Kidney (tissue), 14 donors: ENCODE data around the gene ZNF394. TPM values are rescaled to one million over a fixed set of nuclear protein-coding genes. Genes with fewer than 3 reads are reported as not detected.

Experiments used
- DNase-seq, 5 donors: peaks; one replicate each; pipeline ENCODE4 v3.0.0-alpha.2; 2013 to 2020
- FAIRE-seq: peaks from 2 replicates; lab custom pipeline; 2012; peaks lifted over from hg19 to GRCh38; lab: Jason Lieb, UNC
- H3K27ac ChIP-seq, 2 donors: one replicate each; pipeline ENCODE4 v1.7.0; 2013; ENCODE audit warnings: low read depth in 2 of 2, low read length in 2 of 2, inconsistent platforms in 1 of 2
- H3K27me3 ChIP-seq: one replicate; pipeline ENCODE4 v1.7.1; 2013; ENCODE audit warnings: low read length, inconsistent platforms; ENCODE audit not compliant: control insufficient read depth, insufficient read depth
- H3K36me3 ChIP-seq, 3 donors: one replicate each; pipeline versions ENCODE4 v1.7.0 to v1.7.1; 2013; ENCODE audit warnings: low read length in 3 of 3, control low read depth in 1 of 3, inconsistent platforms in 1 of 3; ENCODE audit not compliant: insufficient read depth in 3 of 3, control insufficient read depth in 2 of 3
- H3K4me1 ChIP-seq, 3 donors: one replicate each; pipeline versions ENCODE4 v1.7.0 to v1.7.1; 2013; ENCODE audit warnings: low read length in 3 of 3, inconsistent platforms in 1 of 3, low read depth in 1 of 3; ENCODE audit not compliant: control insufficient read depth in 2 of 3, insufficient read depth in 2 of 3
- H3K4me3 ChIP-seq, 3 donors: one replicate each; pipeline versions ENCODE4 v1.7.0 to v1.8.1; 2013; ENCODE audit warnings: low read length in 3 of 3, control low read depth in 1 of 3, inconsistent platforms in 1 of 3
- H3K9ac ChIP-seq, 3 donors: one replicate each; pipeline versions ENCODE4 v1.7.0 to v1.7.1; 2013; ENCODE audit warnings: low read length in 3 of 3, control low read depth in 1 of 3, inconsistent platforms in 1 of 3
- H3K9me3 ChIP-seq, 3 donors: one replicate each; pipeline versions ENCODE4 v1.7.0 to v1.7.1; 2013; ENCODE audit warnings: low read length in 3 of 3, control low read depth in 1 of 3, inconsistent platforms in 1 of 3; ENCODE audit not compliant: control insufficient read depth in 2 of 3, insufficient read depth in 1 of 3
- intact Hi-C: fragments of 100-400 bp; cut with DNase I; formaldehyde crosslinking; loops from one replicate; pipeline ENCODE4 v1.11.1; 2022
- polyA plus RNA-seq: library from polyadenylated mRNA; stranded (reverse); fragments of 350-450 nt; fragmentation: Illumina TruSeq; extraction: RNeasy Lipid Tissue Mini Kit (QIAGEN cat#74804); gene quantifications from one replicate; pipeline ENCODE4 v1.2.3, GENCODE V29; 2014; ENCODE audit warnings: low read depth, low replicate concordance; ENCODE audit not compliant: insufficient read depth
- total RNA-seq: library from RNA; stranded (reverse); fragmentation: NEBNext Ultra II Directional; extraction: Animal tissue kit (Norgen Biotek cat#: 25700); gene quantifications from one replicate; pipeline ENCODE4 v1.2.1, GENCODE V29; 2021
- TF ChIP-seq, protein P1 (sequence below): IDR thresholded peaks from 3 replicates; pipeline ENCODE4 v1.5.1; 2012; ENCODE audit warnings: mild to moderate bottlenecking, moderate library complexity, borderline replicate concordance; ENCODE audit not compliant: insufficient read depth; ENCODE audit errors: extremely low read depth
- donor health status: control.
- donor health status: control.
- donor health status: control.
- donor health status: control.
- donor health status: control.
- donor health status: DM: yes; HTN: yes; CAD: no.
- donor health status: Normal renal cell carcinoma (clear cell type).

ZNF394 gene
- total and polyA plus RNA-seq, 2 donors from 2014 or later = 15.7 to 33.6 TPM

DNA sequence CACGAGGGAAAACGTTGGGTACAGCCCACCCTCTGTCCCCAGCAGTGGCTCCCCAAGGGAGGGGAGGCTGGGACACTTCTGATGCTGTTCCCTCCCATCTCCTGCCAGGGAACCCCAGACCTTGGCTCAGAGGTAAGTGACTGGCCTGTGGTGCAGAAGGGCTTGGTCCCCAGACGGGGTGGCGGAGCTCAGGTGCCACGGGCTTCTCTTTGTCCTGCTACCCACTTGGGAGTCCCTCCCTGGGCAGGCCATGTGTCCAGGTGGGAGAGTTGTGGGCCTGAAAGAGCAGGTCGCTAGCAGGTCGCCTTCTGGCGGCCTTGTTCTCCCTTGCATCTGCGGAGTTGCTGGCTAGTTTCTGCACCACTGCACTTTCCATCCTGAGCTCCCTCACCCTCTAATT lies 44.2 kb downstream of the ZNF394 start:
- H3K27ac ChIP-seq = no peak overlapping the region
- no peaks in the 10 kb centered on the region for H3K27me3 ChIP-seq
- DNase-seq = no peak
- H3K36me3 ChIP-seq = peaks cover 2 to 34% (median 20%) of the 10 kb centered on the region in 3 donors
- no peaks in the 10 kb centered on the region for H3K9me3 ChIP-seq
- intact Hi-C loops = no loop called here
- FAIRE-seq = no peak
- no peak overlapping the region for H3K4me3 ChIP-seq
- no peak overlapping the region for H3K9ac ChIP-seq
- no peaks in the 10 kb centered on the region for H3K4me1 ChIP-seq
- TF ChIP-seq, protein P1, sequence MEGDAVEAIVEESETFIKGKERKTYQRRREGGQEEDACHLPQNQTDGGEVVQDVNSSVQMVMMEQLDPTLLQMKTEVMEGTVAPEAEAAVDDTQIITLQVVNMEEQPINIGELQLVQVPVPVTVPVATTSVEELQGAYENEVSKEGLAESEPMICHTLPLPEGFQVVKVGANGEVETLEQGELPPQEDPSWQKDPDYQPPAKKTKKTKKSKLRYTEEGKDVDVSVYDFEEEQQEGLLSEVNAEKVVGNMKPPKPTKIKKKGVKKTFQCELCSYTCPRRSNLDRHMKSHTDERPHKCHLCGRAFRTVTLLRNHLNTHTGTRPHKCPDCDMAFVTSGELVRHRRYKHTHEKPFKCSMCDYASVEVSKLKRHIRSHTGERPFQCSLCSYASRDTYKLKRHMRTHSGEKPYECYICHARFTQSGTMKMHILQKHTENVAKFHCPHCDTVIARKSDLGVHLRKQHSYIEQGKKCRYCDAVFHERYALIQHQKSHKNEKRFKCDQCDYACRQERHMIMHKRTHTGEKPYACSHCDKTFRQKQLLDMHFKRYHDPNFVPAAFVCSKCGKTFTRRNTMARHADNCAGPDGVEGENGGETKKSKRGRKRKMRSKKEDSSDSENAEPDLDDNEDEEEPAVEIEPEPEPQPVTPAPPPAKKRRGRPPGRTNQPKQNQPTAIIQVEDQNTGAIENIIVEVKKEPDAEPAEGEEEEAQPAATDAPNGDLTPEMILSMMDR = no peak

DNA sequence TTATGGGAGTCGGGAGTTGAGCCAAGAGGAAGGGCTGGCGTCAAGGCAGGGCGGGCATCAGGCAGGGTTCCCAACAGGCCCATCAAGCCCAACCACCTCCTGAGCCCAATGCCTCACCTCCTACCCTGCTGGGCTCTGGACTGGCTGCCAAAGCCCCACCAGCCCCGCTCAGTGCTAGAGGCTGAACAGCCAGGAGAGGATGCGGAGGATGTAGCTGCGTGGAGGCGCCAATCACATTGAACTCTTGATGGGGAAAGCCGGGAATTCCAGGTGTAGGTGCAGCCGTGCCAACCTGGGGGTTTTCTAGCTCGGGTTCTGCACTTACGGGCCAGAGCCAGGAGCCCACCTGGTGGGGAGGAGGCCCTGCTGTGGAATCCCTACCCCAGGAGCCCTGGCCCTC lies 47.0 kb downstream of the ZNF394 start:
- intact Hi-C loops = no loop called here
- FAIRE-seq = no peak
- no peak overlapping the region for H3K27ac ChIP-seq

DNA sequence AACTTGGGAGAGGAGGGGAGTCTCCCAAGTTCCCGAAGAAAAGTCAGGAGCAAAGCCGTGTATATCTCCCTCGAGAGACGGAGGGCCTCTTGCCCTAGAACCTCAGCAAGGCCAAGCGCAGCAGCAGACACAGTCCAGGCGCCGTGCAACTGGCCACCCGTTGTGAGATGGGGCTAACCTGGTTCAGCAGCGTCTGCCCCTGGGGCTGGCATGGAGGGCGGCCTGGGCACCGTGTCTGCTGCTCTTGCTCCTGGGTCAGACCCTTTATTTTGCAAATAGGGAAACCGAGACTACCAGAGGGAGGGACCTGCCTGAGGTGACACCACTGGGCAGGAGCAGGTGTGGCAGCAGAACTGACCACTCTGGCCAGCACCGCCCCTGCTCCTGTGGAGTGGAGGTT lies 47.5 kb downstream of the ZNF394 start:
- FAIRE-seq (no peak), DNase-seq (no peak)
- TF ChIP-seq, protein P1 = no peak
- Histone ChIP-seq H3K36me3 (peaks cover 2 to 31% (median 24%) of the 10 kb centered on the region in 3 donors), H3K4me3 (no peak overlapping the region), H3K27ac (no peak overlapping the region), H3K9ac (no peak overlapping the region), H3K4me1 (no peaks in the 10 kb centered on the region), H3K27me3 (no peaks in the 10 kb centered on the region), H3K9me3 (no peaks in the 10 kb centered on the region)
- intact Hi-C loops = no loop called here

More for the DNA sequence above, 47.0 kb downstream of the ZNF394 start:
- Histone ChIP-seq H3K27me3 (no peaks in the 10 kb centered on the region), H3K4me3 (no peak overlapping the region), H3K4me1 (no peaks in the 10 kb centered on the region), H3K36me3 (peaks cover 2 to 35% (median 24%) of the 10 kb centered on the region in 3 donors), H3K9me3 (no peaks in the 10 kb centered on the region), H3K9ac (no peak overlapping the region)
- DNase-seq = no peak
- TF ChIP-seq, protein P1 = no peak

DNA sequence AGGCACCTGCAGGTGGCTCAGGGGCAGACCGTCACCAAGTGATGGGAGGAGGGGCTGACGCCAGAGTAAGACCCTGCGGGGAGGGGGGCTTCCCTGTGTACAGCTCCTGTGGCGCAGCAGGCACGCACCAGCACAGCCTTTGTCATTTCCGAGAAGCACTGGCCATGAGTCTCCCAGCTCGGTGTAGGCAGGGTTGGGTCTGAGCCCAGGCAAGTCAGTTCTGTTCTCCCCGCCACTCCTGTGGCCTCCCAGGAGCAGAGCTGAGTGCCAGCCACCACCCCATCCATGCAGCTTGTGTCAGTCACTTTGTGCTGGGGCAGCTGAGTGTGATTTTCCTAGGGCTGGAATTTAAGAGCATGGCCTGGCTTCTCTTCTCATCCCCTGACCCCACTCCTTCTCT lies 48.1 kb downstream of the ZNF394 start:
- Histone ChIP-seq H3K27me3 (no peaks in the 10 kb centered on the region), H3K27ac (no peak overlapping the region), H3K9me3 (no peaks in the 10 kb centered on the region), H3K4me3 (no peak overlapping the region), H3K4me1 (no peaks in the 10 kb centered on the region), H3K36me3 (peaks cover 2 to 25% (median 24%) of the 10 kb centered on the region in 3 donors), H3K9ac (no peak overlapping the region)
- intact Hi-C loops = no loop called here
- TF ChIP-seq, protein P1 = no peak
- DNase-seq (no peak), FAIRE-seq (no peak)
